Neural progenitor cell (in vitro differentiated cells): Measurements from ENCODE around the gene CLCA4. TPM values are rescaled to one million over a fixed set of nuclear protein-coding genes. Genes with fewer than 3 reads are reported as not detected.

Source experiments
- DNase-seq: peaks from one replicate; pipeline ENCODE4 v3.0.0-alpha.2; 2016; ENCODE audit warnings: low spot score
- H2AFZ ChIP-seq: fragments of 200-600 bp; sonication (generic); replicated peaks from 2 replicates; pipeline ENCODE4 v1.6.1; 2016; ENCODE audit warnings: antibody characterized with exemption
- H3F3A ChIP-seq: fragments of 200-600 bp; sonication (generic); 2 replicates; pipeline ENCODE4 v1.6.1; 2016; ENCODE audit warnings: antibody characterized with exemption, low read depth
- H3K27ac ChIP-seq: fragments of 200-600 bp; sonication (generic); 2 replicates; pipeline ENCODE4 v1.5.1; 2016; ENCODE audit warnings: mild to moderate bottlenecking
- H3K27me3 ChIP-seq: fragments of 200-600 bp; sonication (generic); 2 replicates; pipeline ENCODE4 v1.6.1; 2016; ENCODE audit warnings: mild to moderate bottlenecking, moderate library complexity
- H3K36me3 ChIP-seq: fragments of 200-600 bp; sonication (generic); 2 replicates; pipeline ENCODE4 v1.5.1; 2016
- H3K4me1 ChIP-seq: fragments of 200-600 bp; sonication (generic); 2 replicates; pipeline ENCODE4 v1.6.1; 2016; ENCODE audit warnings: mixed run types
- H3K4me2 ChIP-seq: fragments of 200-600 bp; sonication (generic); 2 replicates; pipeline ENCODE4 v1.6.1; 2016
- H3K4me3 ChIP-seq: fragments of 200-600 bp; sonication (generic); 2 replicates; pipeline ENCODE4 v1.5.1; 2016
- H3K79me2 ChIP-seq: fragments of 200-600 bp; sonication (generic); 2 replicates; pipeline ENCODE4 v1.6.1; 2016; ENCODE audit warnings: low read depth
- H3K9ac ChIP-seq: fragments of 200-600 bp; sonication (generic); 2 replicates; pipeline ENCODE4 v1.6.1; 2016
- H3K9me3 ChIP-seq: fragments of 200-600 bp; sonication (generic); 2 replicates; pipeline ENCODE4 v1.5.1; 2016; ENCODE audit warnings: low read depth
- H4K20me1 ChIP-seq: fragments of 200-600 bp; sonication (generic); 2 replicates; pipeline ENCODE4 v1.6.1; 2016; ENCODE audit warnings: low read depth
- H3K27ac Mint-ChIP-seq: 3 replicates; pipeline ENCODE4 v1.8.0; 2021; ENCODE audit warnings: mixed read lengths
- H3K27me3 Mint-ChIP-seq: 2 replicates; pipeline ENCODE4 v1.8.0; 2022; ENCODE audit warnings: low read depth, mild to moderate bottlenecking, inconsistent platforms, moderate library complexity, mixed read lengths; ENCODE audit not compliant: insufficient read depth
- H3K36me3 Mint-ChIP-seq: 3 replicates; pipeline ENCODE4 v1.8.0; 2021; ENCODE audit warnings: mixed read lengths
- H3K4me1 Mint-ChIP-seq: 3 replicates; pipeline ENCODE4 v1.8.0; 2021; ENCODE audit warnings: mixed read lengths
- H3K4me3 Mint-ChIP-seq: 3 replicates; pipeline ENCODE4 v1.8.0; 2021; ENCODE audit warnings: mild to moderate bottlenecking, moderate library complexity, mixed read lengths
- H3K9me3 Mint-ChIP-seq: 3 replicates; pipeline ENCODE4 v1.8.0; 2020; ENCODE audit warnings: mixed read lengths
- CTCF ChIP-seq: fragments of 200-600 bp; sonication (generic); IDR thresholded peaks from 2 replicates; pipeline ENCODE4 v1.5.1; 2017; ENCODE audit warnings: antibody characterized with exemption, mild to moderate bottlenecking
- EZH2 ChIP-seq: fragments of 200-600 bp; sonication (generic); IDR thresholded peaks from 2 replicates; pipeline ENCODE4 v1.6.1; 2017; ENCODE audit warnings: antibody characterized with exemption, mild to moderate bottlenecking, moderate library complexity
- EZH2phosphoT487 ChIP-seq: fragments of 200-600 bp; sonication (generic); IDR thresholded peaks from 2 replicates; pipeline ENCODE4 v1.6.1; 2017; ENCODE audit warnings: antibody characterized with exemption
- total RNA-seq: library from RNA; depleted of rRNA; stranded (reverse); fragments of >200 nt; gene quantifications from 2 replicates; pipeline ENCODE4 v1.2.3, GENCODE V29; 2015; ENCODE audit warnings: low replicate concordance

The CLCA4 gene
- total RNA-seq, 1 donor from 2014 or later, result not detected

GRCh38 chr1:86538775-86539174 lies 8.1 kb upstream of the CLCA4 start:
- Mint-ChIP-seq H3K4me1 (peaks cover 2% of the 10 kb centered on the region), H3K27ac (no peak overlapping the region), H3K9me3 (no peaks in the 10 kb centered on the region), H3K4me3 (no peak overlapping the region), H3K36me3 (no peaks in the 10 kb centered on the region), H3K27me3 (no peaks in the 10 kb centered on the region)
- Histone ChIP-seq H3K4me3 (no peak overlapping the region), H3K27me3 (no peaks in the 10 kb centered on the region), H3K9ac (no peak overlapping the region), H3F3A (no peaks in the 10 kb centered on the region), H3K4me2 (no peak overlapping the region), H3K36me3 (no peaks in the 10 kb centered on the region), H3K4me1 (no peaks in the 10 kb centered on the region), H2AFZ (no peak overlapping the region), H4K20me1 (no peaks in the 10 kb centered on the region), H3K9me3 (no peaks in the 10 kb centered on the region), H3K27ac (no peak overlapping the region), H3K79me2 (no peaks in the 10 kb centered on the region)
- no peak for TF ChIP-seq EZH2phosphoT487
- TF ChIP-seq CTCF, result no peak
- TF ChIP-seq EZH2, result no peak
- DNase-seq, result no peak

GRCh38 chr1:86541859-86542258 lies 5.0 kb upstream of the CLCA4 start:
- Mint-ChIP-seq H3K36me3 (no peaks in the 10 kb centered on the region), H3K4me1 (peaks cover 2% of the 10 kb centered on the region), H3K27ac (no peak overlapping the region), H3K27me3 (no peaks in the 10 kb centered on the region), H3K4me3 (no peak overlapping the region), H3K9me3 (no peaks in the 10 kb centered on the region)
- Histone ChIP-seq H3K9ac (no peak overlapping the region), H3K4me1 (no peaks in the 10 kb centered on the region), H3K9me3 (no peaks in the 10 kb centered on the region), H3K4me3 (no peak overlapping the region), H3F3A (no peaks in the 10 kb centered on the region), H3K4me2 (no peak overlapping the region), H3K79me2 (no peaks in the 10 kb centered on the region), H3K36me3 (no peaks in the 10 kb centered on the region), H4K20me1 (no peaks in the 10 kb centered on the region), H2AFZ (no peak overlapping the region), H3K27me3 (no peaks in the 10 kb centered on the region), H3K27ac (no peak overlapping the region)
- TF ChIP-seq CTCF, result no peak
- no peak for TF ChIP-seq EZH2phosphoT487
- TF ChIP-seq EZH2, result no peak
- DNase-seq, result no peak

GRCh38 chr1:86542631-86543030 lies 4.2 kb upstream of the CLCA4 start:
- Histone ChIP-seq H3K9me3 (no peaks in the 10 kb centered on the region), H3K4me3 (no peak overlapping the region), H3K27ac (no peak overlapping the region), H3K36me3 (no peaks in the 10 kb centered on the region), H3K4me2 (no peak overlapping the region), H3K27me3 (no peaks in the 10 kb centered on the region), H3F3A (no peaks in the 10 kb centered on the region), H3K79me2 (no peaks in the 10 kb centered on the region), H2AFZ (no peak overlapping the region), H3K4me1 (no peaks in the 10 kb centered on the region), H3K9ac (no peak overlapping the region), H4K20me1 (no peaks in the 10 kb centered on the region)
- TF ChIP-seq EZH2 (no peak), CTCF (no peak), EZH2phosphoT487 (no peak)
- Mint-ChIP-seq H3K9me3 (no peaks in the 10 kb centered on the region), H3K4me1 (peaks cover 2% of the 10 kb centered on the region), H3K36me3 (no peaks in the 10 kb centered on the region), H3K27ac (no peak overlapping the region), H3K4me3 (no peak overlapping the region), H3K27me3 (no peaks in the 10 kb centered on the region)
- DNase-seq, result no peak
